ENCODE measurements around the gene DSE.

Gene DSE

GRCh38 chr6:116363759-116364158, 7.0 kb upstream of the DSE start:
- DNase-seq = no peak

GRCh38 chr6:116364321-116364720, 6.4 kb upstream of the DSE start:
- no peak for DNase-seq

GRCh38 chr6:116365743-116366142, 5.0 kb upstream of the DSE start:
- DNase-seq = no peak

GRCh38 chr6:116366740-116367275, 3.9 kb upstream of the DSE start:
- no peak for DNase-seq

- DNase-seq = no peak
Measured at GRCh38 chr6:116369540-116369939, 1.2 kb upstream of the DSE start.

- no peak for DNase-seq
Measured at GRCh38 chr6:116369964-116370759, 585 bp upstream of the DSE start.

GRCh38 chr6:116371120-116371917, 572 bp downstream of the DSE start:
- DNase-seq = no peak

- no peak for DNase-seq
Measured at GRCh38 chr6:116371918-116372209, 1.1 kb downstream of the DSE start.

- no peak for DNase-seq
Measured at GRCh38 chr6:116373300-116373699, 2.6 kb downstream of the DSE start.

- no peak for DNase-seq
Measured at GRCh38 chr6:116373940-116374339, 3.2 kb downstream of the DSE start.

- no peak for DNase-seq
Measured at GRCh38 chr6:116374586-116374985, 3.8 kb downstream of the DSE start.

GRCh38 chr6:116375262-116375661, 4.5 kb downstream of the DSE start:
- DNase-seq = no peak

GRCh38 chr6:116376149-116376548, 5.4 kb downstream of the DSE start:
- DNase-seq = no peak

- no peak for DNase-seq
Measured at GRCh38 chr6:116379764-116380163, 9.0 kb downstream of the DSE start.

- DNase-seq = no peak
Measured at GRCh38 chr6:116380346-116380745, 9.6 kb downstream of the DSE start.

GRCh38 chr6:116381000-116381399, 10.3 kb downstream of the DSE start:
- no peak for DNase-seq

GRCh38 chr6:116382587-116382986, 11.8 kb downstream of the DSE start:
- DNase-seq = no peak

GRCh38 chr6:116384727-116385458, 14.1 kb downstream of the DSE start:
- DNase-seq = no peak

- no peak for DNase-seq
Measured at GRCh38 chr6:116385459-116385802, 14.7 kb downstream of the DSE start.

- no peak for DNase-seq
Measured at GRCh38 chr6:116385921-116386320, 15.2 kb downstream of the DSE start.

GRCh38 chr6:116386581-116387299, 16.0 kb downstream of the DSE start:
- DNase-seq = no peak

GRCh38 chr6:116387374-116387773, 16.6 kb downstream of the DSE start:
- DNase-seq = no peak

- DNase-seq = no peak
Measured at GRCh38 chr6:116388924-116389323, 18.2 kb downstream of the DSE start.

Measured in NCI-H1694 treated with DMSO at 0.1 percent for 48 hours (cell line).